ENCODE measurements around the gene ADCY7.

The ADCY7 gene

DNA sequence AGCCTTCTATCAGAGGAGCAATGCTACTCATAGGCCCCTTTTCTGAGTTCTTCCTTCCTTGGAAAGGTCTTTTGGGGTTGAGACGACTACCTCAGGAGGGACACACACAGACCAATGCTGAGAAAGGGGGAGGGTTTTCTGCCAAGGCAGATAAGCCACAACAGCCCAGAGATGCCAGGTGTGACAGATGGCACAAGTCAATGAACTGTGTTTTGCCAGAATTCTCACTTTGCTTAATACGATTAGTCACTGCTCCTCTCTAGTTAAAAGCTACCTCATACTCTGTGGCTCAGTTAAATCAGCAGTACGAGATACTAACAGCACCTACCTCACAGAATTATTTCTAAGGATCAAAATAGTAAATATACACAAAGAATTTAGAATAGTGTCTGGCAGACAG lies 94.4 kb downstream of the ADCY7 start:
- no peak for TF ChIP-seq ZNF384 (IDR thresholded peaks at IDR 0.05)
- no peak for TF ChIP-seq ARNT (IDR thresholded peaks at IDR 0.05)
- no peak for TF ChIP-seq L3MBTL2 (conservative IDR thresholded peaks at IDR 0.05)
- TF ChIP-seq, protein P1, sequence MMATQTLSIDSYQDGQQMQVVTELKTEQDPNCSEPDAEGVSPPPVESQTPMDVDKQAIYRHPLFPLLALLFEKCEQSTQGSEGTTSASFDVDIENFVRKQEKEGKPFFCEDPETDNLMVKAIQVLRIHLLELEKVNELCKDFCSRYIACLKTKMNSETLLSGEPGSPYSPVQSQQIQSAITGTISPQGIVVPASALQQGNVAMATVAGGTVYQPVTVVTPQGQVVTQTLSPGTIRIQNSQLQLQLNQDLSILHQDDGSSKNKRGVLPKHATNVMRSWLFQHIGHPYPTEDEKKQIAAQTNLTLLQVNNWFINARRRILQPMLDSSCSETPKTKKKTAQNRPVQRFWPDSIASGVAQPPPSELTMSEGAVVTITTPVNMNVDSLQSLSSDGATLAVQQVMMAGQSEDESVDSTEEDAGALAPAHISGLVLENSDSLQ (IDR thresholded peaks at IDR 0.05), result no peak
- no peak for TF ChIP-seq SP1 (IDR thresholded peaks at IDR 0.05)
- TF ChIP-seq BHLHE40 (IDR thresholded peaks at IDR 0.05; ENCODE audit: borderline replicate concordance), result no peak
- TF ChIP-seq TARDBP (IDR thresholded peaks at IDR 0.05), result no peak
- TF ChIP-seq HDGF (IDR thresholded peaks at IDR 0.05; ENCODE audit: borderline replicate concordance), result no peak
- no peak for TF ChIP-seq CTBP1 (IDR thresholded peaks at IDR 0.05; ENCODE audit: borderline replicate concordance)
- no peak for TF ChIP-seq NFRKB (IDR thresholded peaks at IDR 0.05)
- TF ChIP-seq SUZ12 (IDR thresholded peaks at IDR 0.05), result no peak
- TF ChIP-seq FOXA1 (IDR thresholded peaks at IDR 0.05), result no peak
- CTCF ChIA-PET, result no interaction called here
- DNase-seq (ENCODE audit: extremely low spot score), result no peak
- POLR2A ChIA-PET, result no interaction called here

DNA sequence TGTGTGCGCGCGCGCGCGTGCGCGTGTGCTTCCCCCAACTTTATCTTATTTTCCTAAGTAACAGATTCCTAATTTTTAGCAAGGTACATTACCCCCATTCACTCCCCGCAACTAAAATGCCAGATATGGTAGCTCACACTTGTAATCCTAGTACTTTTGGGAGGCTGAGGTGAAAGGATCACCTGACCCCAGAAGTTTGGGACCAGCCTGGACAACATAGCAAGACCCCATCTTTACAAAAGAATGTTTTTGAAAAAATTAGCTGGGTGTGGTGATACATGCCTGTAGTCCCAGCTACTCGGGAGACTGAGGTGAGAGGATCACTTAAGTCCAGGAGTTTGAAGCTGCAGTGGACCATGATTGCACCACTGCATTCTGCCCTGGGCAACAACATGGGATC lies 97.3 kb downstream of the ADCY7 start:
- POLR2A ChIA-PET, result no interaction called here
- CTCF ChIA-PET, result no interaction called here
- no peak for DNase-seq (ENCODE audit: extremely low spot score)
- TF ChIP-seq ARNT (IDR thresholded peaks at IDR 0.05) (no peak), HDGF (IDR thresholded peaks at IDR 0.05; ENCODE audit: borderline replicate concordance) (no peak), SUZ12 (IDR thresholded peaks at IDR 0.05) (no peak), FOXA1 (IDR thresholded peaks at IDR 0.05) (no peak), FOXK2 (IDR thresholded peaks at IDR 0.05) (no peak), L3MBTL2 (conservative IDR thresholded peaks at IDR 0.05) (no peak), LEF1 (IDR thresholded peaks at IDR 0.05; ENCODE audit: borderline replicate concordance) (no peak), TARDBP (IDR thresholded peaks at IDR 0.05) (no peak), FOXM1 (IDR thresholded peaks at IDR 0.05; ENCODE audit: borderline replicate concordance) (no peak), BHLHE40 (IDR thresholded peaks at IDR 0.05; ENCODE audit: borderline replicate concordance) (no peak), CTBP1 (IDR thresholded peaks at IDR 0.05; ENCODE audit: borderline replicate concordance) (no peak), ELF4 (IDR thresholded peaks at IDR 0.05) (no peak), SP1 (IDR thresholded peaks at IDR 0.05) (no peak)
- TF ChIP-seq, protein P1 (IDR thresholded peaks at IDR 0.05), result no peak

DNA sequence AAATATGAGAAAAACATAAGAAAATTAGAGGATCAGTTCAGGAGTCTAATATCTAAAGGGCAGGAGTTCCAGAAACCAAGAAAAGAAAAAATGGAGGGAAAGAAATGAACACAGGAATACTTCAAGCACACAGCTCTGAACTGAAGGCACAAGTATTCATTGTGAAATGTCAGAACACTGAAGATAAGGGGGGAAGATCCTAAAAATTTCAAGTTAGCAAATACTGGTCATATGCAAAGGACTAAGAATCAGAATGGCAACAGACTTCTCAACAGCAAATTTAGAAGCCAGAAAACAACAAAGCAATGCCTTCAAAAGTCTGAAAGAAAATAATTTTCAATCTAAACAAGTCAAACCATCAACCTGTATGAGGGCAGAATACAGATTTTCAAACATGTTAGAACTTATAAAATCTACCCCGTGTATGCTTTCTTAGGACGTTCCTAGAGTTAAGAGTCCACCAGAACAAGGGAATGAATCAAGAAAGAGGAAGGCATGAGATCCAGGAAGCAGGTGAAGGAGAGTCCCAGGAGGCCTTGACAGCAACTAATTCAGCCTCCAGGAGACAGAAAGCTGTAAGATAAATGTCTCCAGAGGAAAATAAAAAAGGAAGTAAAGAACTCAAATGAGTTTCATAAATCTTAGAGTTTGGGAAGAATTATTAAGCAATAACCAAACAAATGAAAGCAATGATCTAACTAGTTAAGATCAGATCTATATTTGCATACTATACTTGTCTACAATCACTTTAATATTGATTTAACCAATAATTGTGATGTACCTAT lies 99.6 kb downstream of the ADCY7 start:
- ChIA-PET CTCF (no interaction called here), POLR2A (no interaction called here)
- no peak for DNase-seq (ENCODE audit: extremely low spot score)
- no peak for TF ChIP-seq LEF1 (IDR thresholded peaks at IDR 0.05; ENCODE audit: borderline replicate concordance)
- TF ChIP-seq NFRKB (IDR thresholded peaks at IDR 0.05), result no peak
- TF ChIP-seq SP1 (IDR thresholded peaks at IDR 0.05), result no peak
- TF ChIP-seq L3MBTL2 (conservative IDR thresholded peaks at IDR 0.05), result no peak
